ENCODE results near the gene CD83. TPM values are rescaled to one million over a fixed set of nuclear protein-coding genes. Genes with fewer than 3 reads are reported as not detected.

Gene CD83
- total and polyA plus RNA-seq, 9 of the 15 experiments (the other 6 are each of a cell fraction or from before 2014, with no cell fraction given) = 2.5 to 4.1 (median 3.4) TPM

GRCh38 chr6:14083262-14083661 is 34.3 kb upstream of the CD83 start:
- Histone ChIP-seq H3K4me3 (no peak overlapping the region), H2AFZ (ENCODE audit: low read depth, low read length) (no peak overlapping the region), H4K20me1 (replicated peaks; ENCODE audit: control insufficient read depth, insufficient read depth, low read length) (no peaks in the 10 kb centered on the region), H3K4me2 (ENCODE audit: insufficient read depth, low read length) (no peak overlapping the region), H3K27me3 (ENCODE audit: control insufficient read depth in 2 of 2, insufficient read depth in 2 of 2, low read length in 2 of 2) (peaks cover 5 to 10% of the 10 kb centered on the region in 2 experiments; a peak in 1 of 5 replicates), H3K36me3 (ENCODE audit: control insufficient read depth, insufficient read depth, low read length) (no peaks in the 10 kb centered on the region), H3K4me1 (replicated peaks in 1 of 2; ENCODE audit: control insufficient read depth in 2 of 2, insufficient read depth in 2 of 2, low read length in 2 of 2) (peaks cover 0 to 9% of the 10 kb centered on the region in 2 experiments; a peak in 3 of 5 replicates), H3K9ac (ENCODE audit: insufficient read depth in 1 of 2, low read depth in 2 of 2, low read length in 2 of 2) (no peak overlapping the region), H3K27ac (ENCODE audit: extremely low read depth, low read depth, low read length) (no peak overlapping the region), H3K79me2 (ENCODE audit: control insufficient read depth, insufficient read depth, low read length) (no peaks in the 10 kb centered on the region), H3K9me3 (replicated peaks; ENCODE audit: control insufficient read depth, insufficient read depth, low read depth, low read length) (no peaks in the 10 kb centered on the region), H3K9me1 (ENCODE audit: control insufficient read depth, insufficient read depth, low read length) (no peaks in the 10 kb centered on the region)
- ChIA-PET CTCF (ENCODE audit: low intra/inter-chr PET ratio) (no interaction called here), POLR2A (interaction anchor here (0.6 kb wide), 1 partner anchor 199 kb away, joined by 3 read pairs; no protein-coding TSS in a partner anchor)
- no TSS peak for BruUV-seq (replicated peaks)
- intact Hi-C loops (cut with micrococcal nuclease) (no loop called here), in situ Hi-C loops (cut with MboI) (no loop called here)
- no peak for ATAC-seq
- no peak for FAIRE-seq
- 11% methylated on average over 3 of the region's 3 CpGs for WGBS (ENCODE audit: insufficient coverage, low coverage, missing lambda C conversion rate)
- no peak for DNase-seq (ENCODE audit: extremely low read depth in 1 of 4, low spot score in 3 of 4)
- TF ChIP-seq ZNF79 (CRISPR knock-in tag; IDR thresholded peaks at IDR 0.05; ENCODE audit: low read depth) (no peak), FOXP4 (CRISPR knock-in tag; IDR thresholded peaks at IDR 0.05; ENCODE audit: borderline replicate concordance) (no peak), C11orf30 (IDR thresholded peaks at IDR 0.05; ENCODE audit: low read depth) (no peak), PHTF2 (CRISPR knock-in tag; IDR thresholded peaks at IDR 0.05) (no peak), FOXK1 (CRISPR knock-in tag; IDR thresholded peaks at IDR 0.05; ENCODE audit: borderline replicate concordance) (no peak), SAP30 (IDR thresholded peaks at IDR 0.05; ENCODE audit: borderline replicate concordance, insufficient read depth, low read depth, low read length, poor library complexity, severe bottlenecking) (no peak), NR0B1 (IDR thresholded peaks at IDR 0.05; ENCODE audit: partially characterized antibody) (no peak), NR3C1 (CRISPR knock-in tag; IDR thresholded peaks at IDR 0.05) (no peak), ZFP36 (IDR thresholded peaks at IDR 0.05; ENCODE audit: low read depth, low read length, partially characterized antibody) (peak; percentile 75), ZEB2 (IDR thresholded peaks at IDR 0.05) (no peak), GABPA (tag; conservative IDR thresholded peaks at IDR 0.05; ENCODE audit: low read depth) (no peak), MCM7 (IDR thresholded peaks at IDR 0.05) (no peak), POLR2H (tag; IDR thresholded peaks at IDR 0.05; ENCODE audit: low read depth) (no peak), ZNF143 (CRISPR knock-in tag; IDR thresholded peaks at IDR 0.05) (no peak), TRIM24 (IDR thresholded peaks at IDR 0.05) (no peak), RBM14 (IDR thresholded peaks at IDR 0.05; ENCODE audit: borderline replicate concordance, insufficient read depth, low read depth, low read length) (no peak), ZNF444 (CRISPR knock-in tag; IDR thresholded peaks at IDR 0.05) (no peak), RNF2 (IDR thresholded peaks at IDR 0.05) (no peak), BCOR (IDR thresholded peaks at IDR 0.05) (peak; percentile 63; the same call in 1 of the 2 replicates)
- TF ChIP-seq, protein P1, sequence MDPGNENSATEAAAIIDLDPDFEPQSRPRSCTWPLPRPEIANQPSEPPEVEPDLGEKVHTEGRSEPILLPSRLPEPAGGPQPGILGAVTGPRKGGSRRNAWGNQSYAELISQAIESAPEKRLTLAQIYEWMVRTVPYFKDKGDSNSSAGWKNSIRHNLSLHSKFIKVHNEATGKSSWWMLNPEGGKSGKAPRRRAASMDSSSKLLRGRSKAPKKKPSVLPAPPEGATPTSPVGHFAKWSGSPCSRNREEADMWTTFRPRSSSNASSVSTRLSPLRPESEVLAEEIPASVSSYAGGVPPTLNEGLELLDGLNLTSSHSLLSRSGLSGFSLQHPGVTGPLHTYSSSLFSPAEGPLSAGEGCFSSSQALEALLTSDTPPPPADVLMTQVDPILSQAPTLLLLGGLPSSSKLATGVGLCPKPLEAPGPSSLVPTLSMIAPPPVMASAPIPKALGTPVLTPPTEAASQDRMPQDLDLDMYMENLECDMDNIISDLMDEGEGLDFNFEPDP (CRISPR knock-in tag; IDR thresholded peaks at IDR 0.05) = no peak

All from K562 (cell line).